Nephron (organoid): Measurements from ENCODE around the gene CHMP3.

ENCODE experiments used
- H3K27ac Mint-ChIP-seq, 3 experiments: 2 replicates each; pipeline ENCODE4 v1.8.0; 2020; ENCODE audit warnings: mixed read lengths in 3 of 3, mild to moderate bottlenecking in 2 of 3, moderate library complexity in 1 of 3
- H3K27me3 Mint-ChIP-seq: 2 replicates; pipeline ENCODE4 v1.8.0; 2021; ENCODE audit warnings: low read depth, mild to moderate bottlenecking, moderate library complexity, mixed read lengths
- H3K36me3 Mint-ChIP-seq: 2 replicates; pipeline ENCODE4 v1.8.0; 2020; ENCODE audit warnings: low read depth, mixed read lengths
- H3K4me1 Mint-ChIP-seq: 2 replicates; pipeline ENCODE4 v1.8.0; 2020; ENCODE audit warnings: mixed read lengths
- H3K4me3 Mint-ChIP-seq, 3 experiments: 2 replicates each; pipeline ENCODE4 v1.8.0; 2020; ENCODE audit warnings: mild to moderate bottlenecking in 3 of 3, mixed read lengths in 3 of 3, moderate library complexity in 2 of 3
- H3K9me3 Mint-ChIP-seq: 2 replicates; pipeline ENCODE4 v1.8.0; 2020; ENCODE audit warnings: mixed read lengths
- TF ChIP-seq, protein P1 (sequence below), 3 experiments: fragments of 200-600 bp; sonication (generic); IDR thresholded peaks; one replicate each; pipeline ENCODE4 v1.5.0; 2021; ENCODE audit warnings: antibody characterized with exemption in 3 of 3; ENCODE audit not compliant: unreplicated experiment in 3 of 3

The CHMP3 gene

DNA sequence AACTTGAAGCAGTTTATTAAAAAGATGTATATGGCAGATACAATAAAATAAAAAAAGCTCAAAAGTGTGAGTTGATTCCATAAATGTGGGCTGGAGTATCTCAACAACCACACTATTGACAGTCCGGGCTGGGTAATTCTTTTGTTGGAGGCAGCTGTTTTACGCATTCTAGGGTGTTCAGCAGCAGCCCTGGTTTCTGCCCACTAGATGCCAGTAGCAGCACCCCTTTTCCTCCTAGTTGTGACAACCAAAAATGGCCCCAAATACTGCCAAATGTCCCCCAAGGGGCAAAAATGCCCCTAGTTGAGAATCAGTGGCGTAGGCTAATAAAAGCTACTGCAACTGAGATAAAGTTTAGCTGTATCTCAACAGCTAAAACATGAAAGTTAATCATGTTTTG is 44.8 kb downstream of the CHMP3 start:
- Mint-ChIP-seq H3K27me3 (no peaks in the 10 kb centered on the region), H3K36me3 (peaks cover 23% of the 10 kb centered on the region), H3K4me3 (no peak overlapping the region)

DNA sequence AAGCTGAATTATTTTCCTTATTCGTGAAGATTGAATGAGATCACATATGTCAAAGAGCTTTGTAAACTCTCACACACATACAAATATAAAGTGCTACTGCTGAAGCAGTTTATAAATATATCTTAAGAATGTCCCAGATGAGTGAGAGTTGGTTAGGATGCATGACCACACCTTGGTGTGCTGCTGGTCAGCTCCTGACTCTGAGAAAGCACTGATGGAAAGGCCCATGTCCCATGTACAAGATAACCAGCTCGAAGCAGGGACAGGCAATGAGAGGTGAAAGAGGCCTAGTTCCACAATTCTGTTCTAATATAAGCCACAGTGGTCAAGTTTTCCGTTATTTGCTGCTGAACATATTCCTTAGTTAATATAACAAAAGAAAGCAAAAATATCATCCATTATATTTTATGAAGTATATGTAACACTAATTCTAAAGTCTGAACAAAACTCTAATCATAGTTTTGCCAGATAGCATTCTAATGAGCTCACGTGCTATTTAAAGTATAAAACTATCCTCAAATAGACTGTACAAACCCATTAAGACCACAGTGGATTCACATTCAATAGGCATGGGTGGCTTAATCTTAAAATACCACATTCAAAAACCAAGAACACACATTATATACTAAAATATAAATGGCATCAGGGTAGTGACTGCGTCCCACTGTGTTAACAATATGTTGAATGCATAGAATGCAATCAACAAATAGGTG is 49.1 kb downstream of the CHMP3 start:
- Mint-ChIP-seq H3K4me3 (no peak overlapping the region), H3K9me3 (no peaks in the 10 kb centered on the region), H3K27me3 (no peaks in the 10 kb centered on the region), H3K27ac (no peak overlapping the region), H3K4me1 (peaks cover 20% of the 10 kb centered on the region), H3K36me3 (peaks cover 24% of the 10 kb centered on the region)
- TF ChIP-seq, protein P1, sequence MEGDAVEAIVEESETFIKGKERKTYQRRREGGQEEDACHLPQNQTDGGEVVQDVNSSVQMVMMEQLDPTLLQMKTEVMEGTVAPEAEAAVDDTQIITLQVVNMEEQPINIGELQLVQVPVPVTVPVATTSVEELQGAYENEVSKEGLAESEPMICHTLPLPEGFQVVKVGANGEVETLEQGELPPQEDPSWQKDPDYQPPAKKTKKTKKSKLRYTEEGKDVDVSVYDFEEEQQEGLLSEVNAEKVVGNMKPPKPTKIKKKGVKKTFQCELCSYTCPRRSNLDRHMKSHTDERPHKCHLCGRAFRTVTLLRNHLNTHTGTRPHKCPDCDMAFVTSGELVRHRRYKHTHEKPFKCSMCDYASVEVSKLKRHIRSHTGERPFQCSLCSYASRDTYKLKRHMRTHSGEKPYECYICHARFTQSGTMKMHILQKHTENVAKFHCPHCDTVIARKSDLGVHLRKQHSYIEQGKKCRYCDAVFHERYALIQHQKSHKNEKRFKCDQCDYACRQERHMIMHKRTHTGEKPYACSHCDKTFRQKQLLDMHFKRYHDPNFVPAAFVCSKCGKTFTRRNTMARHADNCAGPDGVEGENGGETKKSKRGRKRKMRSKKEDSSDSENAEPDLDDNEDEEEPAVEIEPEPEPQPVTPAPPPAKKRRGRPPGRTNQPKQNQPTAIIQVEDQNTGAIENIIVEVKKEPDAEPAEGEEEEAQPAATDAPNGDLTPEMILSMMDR (IDR thresholded peaks at IDR 0.05; ENCODE audit: unreplicated experiment in 3 of 3), result no peak

More for the DNA sequence above, 44.8 kb downstream of the CHMP3 start:
- Mint-ChIP-seq H3K9me3 (no peaks in the 10 kb centered on the region), H3K27ac (no peak overlapping the region), H3K4me1 (peaks cover 14% of the 10 kb centered on the region)
- TF ChIP-seq, protein P1 (IDR thresholded peaks at IDR 0.05; ENCODE audit: unreplicated experiment in 3 of 3), result peak in 2 of 3 experiments; percentile 13 to 22

DNA sequence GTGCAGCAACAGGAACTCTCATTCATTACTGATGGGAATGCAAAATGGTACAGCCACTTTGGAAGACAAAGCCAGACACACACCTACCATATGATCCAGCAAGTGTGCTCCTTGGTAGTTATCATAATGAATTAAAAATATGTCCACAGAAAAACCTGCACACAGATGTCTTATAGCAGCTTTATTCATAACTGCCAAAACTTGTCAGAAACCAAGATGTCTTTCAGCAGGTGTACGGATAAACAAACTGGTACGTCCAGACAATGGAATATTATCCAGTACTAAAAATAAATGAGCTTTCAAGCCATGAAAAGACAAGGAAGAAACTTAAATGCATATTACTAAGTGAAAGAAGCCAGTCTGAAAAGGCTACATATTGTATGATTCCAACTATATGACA is 50.4 kb downstream of the CHMP3 start:
- TF ChIP-seq, protein P1 (IDR thresholded peaks at IDR 0.05; ENCODE audit: unreplicated experiment in 3 of 3), result no peak
- Mint-ChIP-seq H3K27me3 (no peaks in the 10 kb centered on the region), H3K4me3 (no peak overlapping the region), H3K27ac (no peak overlapping the region), H3K36me3 (peaks cover 32% of the 10 kb centered on the region), H3K9me3 (no peaks in the 10 kb centered on the region), H3K4me1 (peaks cover 20% of the 10 kb centered on the region)

DNA sequence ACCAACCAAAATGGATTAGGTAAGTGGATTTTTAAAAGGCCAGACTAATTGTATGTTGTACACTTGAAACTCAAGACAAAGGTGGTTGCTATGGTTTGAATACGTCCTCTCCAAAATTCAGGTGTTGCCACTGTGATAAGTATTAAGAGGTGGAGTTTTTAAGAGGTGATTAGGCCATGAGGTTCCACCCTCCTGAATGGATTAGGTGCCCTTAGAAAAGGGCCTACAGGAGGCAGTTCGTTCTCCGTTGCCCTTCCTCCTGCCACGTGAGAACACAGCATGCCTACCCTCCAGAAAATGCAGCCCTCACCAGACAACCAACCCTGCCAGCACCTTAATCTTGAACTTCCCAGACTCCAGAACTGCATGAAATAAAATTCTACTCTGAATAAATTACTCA is 51.2 kb downstream of the CHMP3 start:
- TF ChIP-seq, protein P1 (IDR thresholded peaks at IDR 0.05; ENCODE audit: unreplicated experiment in 3 of 3), result no peak
- peaks cover 25% of the 10 kb centered on the region for H3K4me1 Mint-ChIP-seq
- H3K9me3 Mint-ChIP-seq, result no peaks in the 10 kb centered on the region
- H3K27ac Mint-ChIP-seq, result no peak overlapping the region
- H3K4me3 Mint-ChIP-seq, result no peak overlapping the region
- no peaks in the 10 kb centered on the region for H3K27me3 Mint-ChIP-seq
- peaks cover 36% of the 10 kb centered on the region for H3K36me3 Mint-ChIP-seq

- Mint-ChIP-seq H3K27ac (no peak overlapping the region), H3K9me3 (no peaks in the 10 kb centered on the region)
- TF ChIP-seq, protein P1 (IDR thresholded peaks at IDR 0.05; ENCODE audit: unreplicated experiment in 3 of 3), result no peak
Measured at GRCh38 chr2:86510436-86510933, 52.8 kb downstream of the CHMP3 start.

DNA sequence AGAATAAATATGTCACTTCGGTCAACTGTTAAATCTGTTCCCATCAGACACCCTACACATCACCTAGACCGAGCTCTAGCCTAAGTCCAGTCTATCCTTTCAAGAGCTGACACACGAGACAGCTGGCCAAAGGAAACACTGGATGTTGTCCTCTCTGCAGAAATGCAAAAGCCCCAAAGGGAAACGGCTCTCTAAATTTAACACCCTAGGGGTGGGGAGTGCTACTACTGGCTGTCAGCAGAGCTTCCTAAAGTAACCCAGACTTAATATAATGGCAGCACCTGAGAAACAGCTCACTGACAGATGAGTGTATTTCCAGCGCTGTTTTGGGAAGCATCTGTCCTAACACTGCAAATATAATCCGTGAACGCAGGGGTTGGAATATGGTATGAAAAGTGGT is 55.6 kb downstream of the CHMP3 start:
- TF ChIP-seq, protein P1 (IDR thresholded peaks at IDR 0.05; ENCODE audit: unreplicated experiment in 3 of 3), result no peak
- Mint-ChIP-seq H3K27ac (no peak overlapping the region), H3K4me1 (peaks cover 6% of the 10 kb centered on the region)

More at GRCh38 chr2:86510436-86510933, 52.8 kb downstream of the CHMP3 start:
- Mint-ChIP-seq H3K4me3 (no peak overlapping the region), H3K27me3 (no peaks in the 10 kb centered on the region), H3K4me1 (peaks cover 25% of the 10 kb centered on the region), H3K36me3 (peaks cover 34% of the 10 kb centered on the region)

More for the DNA sequence above, 55.6 kb downstream of the CHMP3 start:
- Mint-ChIP-seq H3K27me3 (no peaks in the 10 kb centered on the region), H3K9me3 (no peaks in the 10 kb centered on the region), H3K36me3 (peaks cover 60% of the 10 kb centered on the region), H3K4me3 (no peak overlapping the region)
